SKM-1 treated with dmso at 0.1 percent for 144 hours (cell line): Measurements from ENCODE around the gene PLTP.

Experiments used
- DNase-seq: peaks from one replicate; lab custom pipeline; 2025; ENCODE audit not compliant: unreplicated experiment; lab: John Stamatoyannopoulos, UW

The PLTP gene

DNA sequence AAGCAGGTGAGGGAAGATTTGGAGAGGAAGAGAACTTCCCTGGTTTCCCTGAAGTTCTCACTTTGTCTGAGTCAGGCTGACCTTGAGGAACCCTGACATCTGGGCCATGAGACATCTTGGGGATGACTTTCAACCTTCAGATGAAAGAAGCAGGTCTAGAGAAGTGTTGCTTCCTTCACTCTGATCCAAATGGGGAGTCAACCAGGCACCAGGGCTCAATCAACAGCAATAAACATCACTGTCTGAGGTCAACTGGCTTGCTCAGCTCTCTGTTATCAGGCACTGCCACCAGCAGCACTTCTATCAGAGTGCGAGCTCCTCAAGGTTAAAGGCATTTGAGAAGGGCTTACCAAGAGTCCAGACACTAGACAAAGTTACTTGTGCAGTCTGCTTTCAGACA is 61.0 kb downstream of the PLTP start:
- no peak for DNase-seq

DNA sequence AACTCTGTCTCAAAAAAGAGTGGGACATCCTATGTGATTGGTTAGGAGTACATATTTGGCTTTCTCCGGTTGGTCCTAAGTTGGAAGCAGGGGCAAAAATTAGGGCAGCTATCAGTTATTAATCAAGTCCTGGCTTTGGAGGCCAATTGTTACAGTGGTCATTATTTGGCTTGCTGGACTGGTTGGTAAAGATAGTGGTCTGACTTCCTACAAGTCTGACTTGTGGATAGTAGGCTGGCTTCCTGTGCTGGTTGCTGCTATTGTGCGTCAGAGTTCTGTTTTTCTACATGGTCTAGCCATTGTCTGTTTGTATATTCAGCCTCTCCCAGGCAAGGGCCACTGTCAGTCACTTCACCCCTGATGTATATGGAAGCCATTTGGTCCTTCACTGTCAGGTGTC is 61.7 kb downstream of the PLTP start:
- no peak for DNase-seq

DNA sequence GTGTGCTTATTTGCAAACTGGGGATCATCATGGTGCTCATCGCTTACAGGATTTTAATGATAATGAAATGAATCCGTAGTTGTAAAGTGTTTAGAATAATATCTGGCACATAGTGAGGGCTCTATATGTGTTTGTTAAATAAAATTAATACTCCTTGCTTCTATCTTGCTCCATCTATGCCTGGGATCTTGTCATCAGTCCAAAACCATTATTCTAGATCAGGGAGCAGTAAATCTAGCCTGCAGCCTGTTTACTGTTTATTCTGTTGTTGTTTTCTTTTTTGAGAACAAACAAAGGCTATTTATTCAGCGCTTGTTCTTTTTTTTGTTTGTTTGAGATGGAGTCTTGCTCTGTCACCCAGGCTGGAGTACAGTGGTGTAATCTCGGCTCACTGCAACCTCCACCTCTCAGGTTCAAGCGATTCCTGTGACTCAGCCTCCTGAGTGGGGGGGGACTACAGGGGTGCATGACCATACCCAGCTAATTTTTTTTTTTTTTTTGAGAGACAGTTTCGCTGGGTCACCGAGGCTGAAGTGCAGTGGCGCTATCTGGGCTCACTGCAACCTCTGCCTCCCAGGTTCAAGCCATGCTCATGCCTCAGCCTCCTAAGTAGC is 62.9 kb downstream of the PLTP start:
- DNase-seq, result no peak
